IMR-90 (cell line): Measurements from ENCODE around the gene STPG4. TPM values are rescaled to one million over a fixed set of nuclear protein-coding genes. Genes with fewer than 3 reads are reported as not detected.

ENCODE experiments used
- ATAC-seq: fragments of 200-7000 bp; cut with Tn5 transposase; 2 replicates; pipeline ENCODE4 v1.9.1; 2020; ENCODE audit warnings: low read depth, mild to moderate bottlenecking, moderate library complexity
- BruUV-seq: library from RNA; stranded (reverse); fragments of 400-500 nt; replicated peaks from 2 replicates; lab custom pipeline; 2021; lab: Mats Ljungman, UMichigan
- CTCF ChIA-PET: fragments of 300-600 bp; formaldehyde crosslinking; extraction: SDS; loops from one replicate; lab custom pipeline; 2021; ENCODE audit warnings: antibody characterized with exemption; lab: Yijun Ruan, JAX
- POLR2A ChIA-PET: fragments of 300-600 bp; sonication (Branson Sonifier 250); formaldehyde crosslinking; loops from one replicate; lab custom pipeline; 2022; ENCODE audit warnings: antibody characterized with exemption; ENCODE audit not compliant: unreplicated experiment; lab: Charles Lee
- DNase-seq: peaks from one replicate; pipeline ENCODE4 v3.0.0; 2013
- H2AFZ ChIP-seq: replicated peaks from 2 replicates; pipeline ENCODE3; 2013; ENCODE audit warnings: low read length, mild to moderate bottlenecking; ENCODE audit not compliant: poor library complexity
- H2AK5ac ChIP-seq: 2 replicates; pipeline ENCODE4 v1.6.1; 2013; ENCODE audit warnings: low read depth, low read length, inconsistent platforms
- H2AK9ac ChIP-seq: replicated peaks from 2 replicates; pipeline ENCODE3; 2013; ENCODE audit warnings: mild to moderate bottlenecking, low read depth, low read length, moderate library complexity; ENCODE audit not compliant: poor library complexity
- H2BK120ac ChIP-seq: 2 replicates; pipeline ENCODE4 v1.6.1; 2013; ENCODE audit warnings: low read depth, low read length, inconsistent platforms
- H2BK15ac ChIP-seq: 3 replicates; pipeline ENCODE4 v1.6.1; 2013; ENCODE audit warnings: low read depth, low read length, inconsistent platforms
- H2BK20ac ChIP-seq: 2 replicates; pipeline ENCODE4 v1.6.1; 2013; ENCODE audit warnings: low read depth, mild to moderate bottlenecking, inconsistent platforms, low read length, moderate library complexity
- H2BK5ac ChIP-seq: 2 replicates; pipeline ENCODE4 v1.6.1; 2013; ENCODE audit warnings: mild to moderate bottlenecking, low read depth, low read length, inconsistent platforms; ENCODE audit not compliant: poor library complexity, severe bottlenecking
- H3K14ac ChIP-seq: replicated peaks from 2 replicates; pipeline ENCODE4 v1.6.1; 2013; ENCODE audit warnings: low read depth, low read length, inconsistent platforms
- H3K18ac ChIP-seq: 2 replicates; pipeline ENCODE4 v1.6.1; 2013; ENCODE audit warnings: low read depth, low read length, control low read depth
- H3K23ac ChIP-seq: 2 replicates; pipeline ENCODE4 v1.6.1; 2013; ENCODE audit warnings: low read depth, low read length, inconsistent platforms
- H3K27ac ChIP-seq: 2 replicates; pipeline ENCODE4 v1.5.1; 2013; ENCODE audit warnings: mild to moderate bottlenecking, control low read depth, low read length; ENCODE audit not compliant: insufficient read depth
- H3K27me3 ChIP-seq: 2 replicates; pipeline ENCODE4 v1.6.1; 2013; ENCODE audit warnings: low read length; ENCODE audit not compliant: control insufficient read depth, insufficient read depth
- H3K36me3 ChIP-seq: 2 replicates; pipeline ENCODE4 v1.6.1; 2013; ENCODE audit warnings: low read length, mixed read lengths; ENCODE audit not compliant: control insufficient read depth, insufficient read depth
- H3K4ac ChIP-seq: 2 replicates; pipeline ENCODE4 v1.6.1; 2013; ENCODE audit warnings: low read depth, low read length, inconsistent platforms
- H3K4me1 ChIP-seq: 2 replicates; pipeline ENCODE4 v1.6.1; 2013; ENCODE audit warnings: low read length, mixed read lengths; ENCODE audit not compliant: control insufficient read depth, insufficient read depth
- H3K4me2 ChIP-seq: 2 replicates; pipeline ENCODE4 v1.6.1; 2013; ENCODE audit warnings: low read depth, mild to moderate bottlenecking, control low read depth, low read length, moderate library complexity
- H3K4me3 ChIP-seq: 2 replicates; pipeline ENCODE4 v1.5.1; 2013; ENCODE audit warnings: low read depth, mild to moderate bottlenecking, control low read depth, low read length, moderate library complexity; ENCODE audit not compliant: insufficient read depth
- H3K56ac ChIP-seq: 2 replicates; pipeline ENCODE4 v1.6.1; 2013; ENCODE audit warnings: low read length, inconsistent platforms; ENCODE audit not compliant: insufficient read depth; ENCODE audit errors: extremely low read depth
- H3K79me1 ChIP-seq, 2 experiments: 2 replicates each; pipeline ENCODE4 v1.6.1; 2013; ENCODE audit warnings: low read length in 2 of 2, inconsistent platforms in 1 of 2, low read depth in 1 of 2
- H3K9ac ChIP-seq: 2 replicates; pipeline ENCODE4 v1.6.1; 2013; ENCODE audit warnings: low read depth, low read length, control low read depth
- H3K9me1 ChIP-seq: 2 replicates; pipeline ENCODE4 v1.6.1; 2013; ENCODE audit warnings: low read length, inconsistent platforms; ENCODE audit not compliant: insufficient read depth
- H3K9me3 ChIP-seq: 2 replicates; pipeline ENCODE4 v1.6.1; 2013; ENCODE audit warnings: low read length; ENCODE audit not compliant: control insufficient read depth, insufficient read depth
- H4K20me1 ChIP-seq: 2 replicates; pipeline ENCODE4 v1.6.1; 2013; ENCODE audit warnings: low read length, inconsistent platforms; ENCODE audit not compliant: insufficient read depth
- H4K5ac ChIP-seq: 2 replicates; pipeline ENCODE4 v1.6.1; 2013; ENCODE audit warnings: mild to moderate bottlenecking, low read depth, low read length, control low read depth
- H4K8ac ChIP-seq, 2 experiments: 2 replicates each; pipeline ENCODE4 v1.6.1; 2013; ENCODE audit warnings: low read depth in 2 of 2, low read length in 2 of 2, control low read depth in 1 of 2, inconsistent platforms in 1 of 2
- H4K91ac ChIP-seq: 2 replicates; pipeline ENCODE4 v1.6.1; 2013; ENCODE audit warnings: low read depth, low read length, inconsistent platforms; ENCODE audit not compliant: insufficient read depth
- CHD1 ChIP-seq: IDR thresholded peaks from 2 replicates; pipeline ENCODE4 v1.6.1; 2012; ENCODE audit warnings: low read depth, low read length, improper control_type of control experiment
- MAFK ChIP-seq: IDR thresholded peaks from 2 replicates; pipeline ENCODE4 v1.6.1; 2012; ENCODE audit warnings: low read depth, low read length, improper control_type of control experiment
- MAZ ChIP-seq: IDR thresholded peaks from 2 replicates; pipeline ENCODE4 v1.6.1; 2012; ENCODE audit warnings: low read depth, mild to moderate bottlenecking, low read length, improper control_type of control experiment, moderate library complexity, borderline replicate concordance
- POLR2A ChIP-seq: IDR thresholded peaks from 2 replicates; pipeline ENCODE4 v1.6.1; 2012; ENCODE audit warnings: mild to moderate bottlenecking, low read depth, low read length
- RCOR1 ChIP-seq: IDR thresholded peaks from 2 replicates; pipeline ENCODE4 v1.6.1; 2012; ENCODE audit warnings: mild to moderate bottlenecking, low read length, improper control_type of control experiment; ENCODE audit not compliant: insufficient replicate concordance
- RFX5 ChIP-seq: IDR thresholded peaks from 2 replicates; pipeline ENCODE4 v1.8.0; 2012; ENCODE audit warnings: low read depth, mild to moderate bottlenecking, low read length, moderate library complexity
- WGBS, 2 experiments: methylation state at CpG; one replicate each; pipeline versions ENCODE4 v1.1.5 to v1.1.7; 2013; ENCODE audit warnings: missing lambda C conversion rate in 2 of 2; ENCODE audit not compliant: insufficient read length in 1 of 2; ENCODE audit errors: extremely low coverage in 2 of 2; 5-methylcytosine and 5-hydroxymethylcytosine counted together
- dilution Hi-C: fragments of 300-500 bp; cut with HindIII; formaldehyde crosslinking; loops from one replicate; pipeline ENCODE4 v1.14.3; 2018; ENCODE audit warnings: low sequenced_read_pairs; ENCODE audit not compliant: unreplicated experiment
- in situ Hi-C: fragments of 300-500 bp; cut with MboI; formaldehyde crosslinking; loops from 3 replicates; pipeline ENCODE4 v1.14.3; 2019; ENCODE audit warnings: low sequenced_read_pairs, inconsistent platforms, mixed read lengths
- intact Hi-C: fragments of 100-400 bp; cut with micrococcal nuclease; formaldehyde crosslinking; loops from 2 replicates; pipeline ENCODE4 v1.10.0; 2022
- polyA plus RNA-seq, 3 experiments: library from polyadenylated mRNA; depleted of rRNA; stranded (reverse); fragments of >200 nt; gene quantifications; 2 replicates each; pipeline ENCODE4 v1.2.3, GENCODE V29; 2012; ENCODE audit warnings: low replicate concordance in 1 of 3
- total RNA-seq: library from RNA; depleted of rRNA; stranded (reverse); fragments of >200 nt; gene quantifications from 2 replicates; pipeline ENCODE4 v1.2.3, GENCODE V29; 2012
- TF ChIP-seq, protein P1 (sequence below): conservative IDR thresholded peaks from 2 replicates; pipeline ENCODE4 v1.5.1; 2012; ENCODE audit warnings: mild to moderate bottlenecking, low read depth, low read length, improper control_type of control experiment

Gene STPG4
- total and polyA plus RNA-seq, 2 of the 4 experiments (the other 2 are of a cell fraction) = 0.12 to 0.18 TPM

DNA sequence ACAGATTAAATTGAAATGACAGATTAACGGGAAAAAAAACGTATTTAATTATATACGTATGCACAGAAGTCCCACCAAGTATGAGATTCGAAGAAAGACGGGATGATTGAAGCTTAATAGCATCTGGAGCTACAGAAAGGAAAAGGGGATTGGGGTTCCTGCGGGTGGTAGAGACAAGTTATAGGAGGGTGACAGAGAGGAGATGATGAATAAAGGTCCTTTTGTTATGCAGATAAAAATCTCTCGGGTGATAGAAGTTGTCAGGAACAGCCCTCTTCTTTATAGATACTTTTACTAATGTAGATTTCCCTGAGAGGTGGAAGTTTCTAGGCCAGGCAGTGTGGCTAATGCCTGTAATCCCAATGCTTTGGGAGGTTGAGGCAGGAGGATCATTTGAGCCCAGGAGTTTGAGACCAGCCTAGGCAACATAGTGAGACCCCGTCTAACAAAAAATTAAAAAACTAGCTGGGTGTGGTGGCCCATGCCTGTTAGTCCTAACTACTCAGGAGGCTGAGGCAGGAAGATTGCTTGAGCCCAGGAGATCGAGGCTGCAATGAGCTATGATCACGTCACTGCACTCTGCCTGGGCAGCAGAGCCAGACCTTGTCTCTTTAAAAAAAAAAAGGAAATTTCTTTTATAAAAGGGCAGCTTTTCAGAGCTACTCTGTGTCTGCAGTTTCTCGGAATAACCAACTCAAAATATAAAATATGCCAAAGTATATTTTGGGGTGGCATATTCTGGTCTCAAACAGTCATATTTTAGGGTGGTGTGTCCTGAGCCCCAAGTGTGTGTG, 113.0 kb downstream of the STPG4 start:
- Histone ChIP-seq H4K8ac (peak overlapping the region; percentile 83 to 99; a peak in 3 of 4 replicates), H4K5ac (peak overlapping the region; percentile 85), H3K14ac (peak overlapping the region; percentile 98), H3K4me3 (no peak overlapping the region), H2AK9ac (peak overlapping the region; percentile 98), H3K27ac (peak overlapping the region; percentile 94), H4K20me1 (peaks cover 3% of the 10 kb centered on the region; the same call in 1 of the 2 replicates), H3K9me1 (peaks cover 55% of the 10 kb centered on the region), H3K9me3 (no peaks in the 10 kb centered on the region), H3K4me1 (peaks cover 39% of the 10 kb centered on the region), H3K9ac (peak overlapping the region; percentile 71; the same call in 1 of the 2 replicates), H2BK15ac (peak overlapping the region; percentile 95; the same call in 2 of the 3 replicates), H3K4me2 (no peak overlapping the region), H2AK5ac (peak overlapping the region; percentile 99), H3K27me3 (no peaks in the 10 kb centered on the region), H4K91ac (peak overlapping the region; percentile 99), H3K23ac (peak overlapping the region; percentile 98), H3K79me1 (peaks cover 22 to 83% of the 10 kb centered on the region in 2 experiments; a peak in 3 of 4 replicates), H3K18ac (peak overlapping the region; percentile 84; the same call in 1 of the 2 replicates), H2AFZ (no peak overlapping the region), H2BK120ac (peak overlapping the region; percentile 99), H3K4ac (peak overlapping the region; percentile 100), H3K56ac (peak overlapping the region; percentile 98; the same call in 1 of the 2 replicates), H3K36me3 (peaks cover 22% of the 10 kb centered on the region), H2BK20ac (peak overlapping the region; percentile 98), H2BK5ac (peak overlapping the region; percentile 97)
- WGBS, 2 experiments = 97% methylated on average over 5 of the region's 11 CpGs; no CpG with 5 or more reads in 1 of the 2 experiments
- in situ Hi-C loops = no loop called here
- TF ChIP-seq CHD1 (no peak), POLR2A (no peak), MAZ (no peak), MAFK (no peak), RCOR1 (no peak), RFX5 (no peak)
- TF ChIP-seq, protein P1, sequence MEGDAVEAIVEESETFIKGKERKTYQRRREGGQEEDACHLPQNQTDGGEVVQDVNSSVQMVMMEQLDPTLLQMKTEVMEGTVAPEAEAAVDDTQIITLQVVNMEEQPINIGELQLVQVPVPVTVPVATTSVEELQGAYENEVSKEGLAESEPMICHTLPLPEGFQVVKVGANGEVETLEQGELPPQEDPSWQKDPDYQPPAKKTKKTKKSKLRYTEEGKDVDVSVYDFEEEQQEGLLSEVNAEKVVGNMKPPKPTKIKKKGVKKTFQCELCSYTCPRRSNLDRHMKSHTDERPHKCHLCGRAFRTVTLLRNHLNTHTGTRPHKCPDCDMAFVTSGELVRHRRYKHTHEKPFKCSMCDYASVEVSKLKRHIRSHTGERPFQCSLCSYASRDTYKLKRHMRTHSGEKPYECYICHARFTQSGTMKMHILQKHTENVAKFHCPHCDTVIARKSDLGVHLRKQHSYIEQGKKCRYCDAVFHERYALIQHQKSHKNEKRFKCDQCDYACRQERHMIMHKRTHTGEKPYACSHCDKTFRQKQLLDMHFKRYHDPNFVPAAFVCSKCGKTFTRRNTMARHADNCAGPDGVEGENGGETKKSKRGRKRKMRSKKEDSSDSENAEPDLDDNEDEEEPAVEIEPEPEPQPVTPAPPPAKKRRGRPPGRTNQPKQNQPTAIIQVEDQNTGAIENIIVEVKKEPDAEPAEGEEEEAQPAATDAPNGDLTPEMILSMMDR = no peak
- ChIA-PET POLR2A (interaction anchor here (0.5 to 1.4 kb wide), 4 partner anchors 24 to 128 kb away, joined by 3 to 8 read pairs (median 6); no protein-coding TSS in a partner anchor), CTCF (interaction anchor here (1.0 to 1.5 kb wide), 2 partner anchors 230 to 281 kb away, joined by 3 to 7 read pairs; no protein-coding TSS in a partner anchor)
- BruUV-seq = no TSS peak
- ATAC-seq = no peak
- dilution Hi-C loops = no loop called here
- intact Hi-C loops = no loop called here
- DNase-seq = no peak
